Measurements from ENCODE around the gene METTL26. TPM values are rescaled to one million over a fixed set of nuclear protein-coding genes. Genes with fewer than 3 reads are reported as not detected.

The METTL26 gene
- total and polyA plus RNA-seq, 2 donors, result 26.7 to 135 TPM

DNA sequence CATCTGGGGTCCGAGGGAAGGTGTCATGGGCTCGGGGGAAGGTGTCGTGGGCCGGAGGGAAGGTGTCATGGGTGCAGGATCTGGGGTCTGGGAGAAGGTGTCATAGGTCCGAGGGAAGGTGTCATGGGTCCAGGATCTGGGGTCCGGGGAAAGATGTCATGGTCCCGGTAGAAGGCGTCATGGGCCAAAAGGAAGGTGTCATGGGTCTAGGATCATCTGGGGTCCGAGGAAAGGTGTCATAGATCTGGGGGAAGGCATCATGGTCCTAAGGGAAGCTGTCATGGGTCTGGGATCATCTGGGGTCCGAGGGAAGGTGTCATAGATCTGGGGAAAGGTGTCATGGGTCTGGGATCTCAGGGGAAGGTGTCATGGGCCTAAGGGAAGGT, 45.3 kb downstream of the METTL26 start:
- Histone ChIP-seq H3K27ac (ENCODE audit: low read depth) (no peak overlapping the region), H3K36me3 (ENCODE audit: insufficient read depth) (no peaks in the 10 kb centered on the region), H3K4me3 (ENCODE audit: low read depth, low read length) (peak overlapping the region; percentile 72), H3K4me1 (ENCODE audit: insufficient read depth) (no peaks in the 10 kb centered on the region)
- no peak for DNase-seq (ENCODE audit: extremely low spot score)
- WGBS, result 57% methylated on average over 10 of the region's 10 CpGs

DNA sequence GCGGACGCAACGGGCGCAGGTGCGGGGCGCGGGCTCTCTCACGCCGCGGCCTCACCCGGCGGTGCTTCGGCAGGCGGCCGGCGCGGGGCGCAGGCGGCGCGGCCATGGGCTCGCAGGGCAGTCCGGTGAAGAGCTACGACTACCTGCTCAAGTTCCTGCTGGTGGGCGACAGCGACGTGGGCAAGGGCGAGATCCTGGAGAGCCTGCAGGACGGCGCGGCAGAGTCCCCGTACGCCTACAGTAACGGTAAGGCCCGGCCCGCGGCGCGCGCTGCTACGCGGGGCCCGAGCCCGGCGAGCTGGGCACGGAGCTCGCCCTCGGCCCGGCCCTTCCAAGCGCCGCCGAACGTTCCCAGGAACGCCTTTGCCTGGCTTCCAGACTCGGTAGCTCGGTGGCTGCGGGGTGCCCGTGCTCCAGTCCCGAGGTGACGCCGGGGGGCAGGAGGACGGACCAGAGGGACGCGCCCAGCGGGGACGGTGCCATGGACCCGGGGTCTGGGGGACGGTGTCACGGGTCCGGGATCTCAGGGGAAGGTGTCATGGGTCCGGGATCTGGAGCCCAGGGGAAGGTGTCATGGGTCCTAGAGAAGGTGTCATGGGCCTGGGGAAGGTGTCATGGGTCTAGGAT, 45.8 kb downstream of the METTL26 start:
- Histone ChIP-seq H3K4me3 (ENCODE audit: low read depth, low read length) (peak overlapping the region; percentile 72), H3K4me1 (ENCODE audit: insufficient read depth) (no peaks in the 10 kb centered on the region), H3K36me3 (ENCODE audit: insufficient read depth) (no peaks in the 10 kb centered on the region), H3K27ac (ENCODE audit: low read depth) (peak overlapping the region; percentile 78)
- no peak for DNase-seq (ENCODE audit: extremely low spot score)
- under 1% methylated on average over 71 of the region's 71 CpGs for WGBS

DNA sequence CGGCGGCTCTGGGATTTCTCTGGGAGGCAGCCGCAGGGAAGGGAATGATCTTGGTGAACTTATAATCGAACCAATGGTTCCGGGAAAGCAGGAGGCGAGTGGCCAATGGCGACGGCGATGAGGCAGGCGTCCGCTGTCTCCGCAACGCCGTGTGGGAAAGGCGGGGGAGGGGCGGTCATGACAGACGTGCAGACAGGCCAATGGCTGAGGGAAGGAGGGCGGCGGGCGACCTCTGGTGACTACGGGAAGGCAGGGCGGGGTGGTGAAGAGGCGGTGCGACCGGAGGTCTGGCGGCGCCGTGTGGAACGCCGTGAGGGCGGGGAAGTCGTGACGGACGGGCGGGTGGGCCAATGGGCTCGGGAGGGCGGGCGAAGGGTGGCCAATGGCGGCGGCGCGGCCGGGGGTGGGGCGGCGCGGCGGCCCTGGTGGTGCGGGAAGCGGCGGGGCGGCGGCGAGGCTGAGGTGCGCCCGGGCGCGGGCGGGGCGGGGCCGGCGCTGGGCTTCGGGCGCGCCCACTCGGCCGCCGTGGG, 46.4 kb downstream of the METTL26 start, which contains the start of gene RAB40C:
RAB40C (plus strand) TSS at position 409 of the 530 bp plus-strand sequence. CDS start 226 bp downstream, outside the sequence.
- Histone ChIP-seq H3K27ac (ENCODE audit: low read depth) (peak within 1 kb of the TSS; percentile 92), H3K4me3 (ENCODE audit: low read depth, low read length) (peak within 1 kb of the TSS; percentile 72), H3K36me3 (ENCODE audit: insufficient read depth) (no peaks in the 10 kb centered on the region), H3K4me1 (ENCODE audit: insufficient read depth) (no peaks in the 10 kb centered on the region)
- DNase-seq (ENCODE audit: extremely low spot score), result peak; percentile 94
- 1% methylated on average over 65 of the region's 67 CpGs for WGBS

DNA sequence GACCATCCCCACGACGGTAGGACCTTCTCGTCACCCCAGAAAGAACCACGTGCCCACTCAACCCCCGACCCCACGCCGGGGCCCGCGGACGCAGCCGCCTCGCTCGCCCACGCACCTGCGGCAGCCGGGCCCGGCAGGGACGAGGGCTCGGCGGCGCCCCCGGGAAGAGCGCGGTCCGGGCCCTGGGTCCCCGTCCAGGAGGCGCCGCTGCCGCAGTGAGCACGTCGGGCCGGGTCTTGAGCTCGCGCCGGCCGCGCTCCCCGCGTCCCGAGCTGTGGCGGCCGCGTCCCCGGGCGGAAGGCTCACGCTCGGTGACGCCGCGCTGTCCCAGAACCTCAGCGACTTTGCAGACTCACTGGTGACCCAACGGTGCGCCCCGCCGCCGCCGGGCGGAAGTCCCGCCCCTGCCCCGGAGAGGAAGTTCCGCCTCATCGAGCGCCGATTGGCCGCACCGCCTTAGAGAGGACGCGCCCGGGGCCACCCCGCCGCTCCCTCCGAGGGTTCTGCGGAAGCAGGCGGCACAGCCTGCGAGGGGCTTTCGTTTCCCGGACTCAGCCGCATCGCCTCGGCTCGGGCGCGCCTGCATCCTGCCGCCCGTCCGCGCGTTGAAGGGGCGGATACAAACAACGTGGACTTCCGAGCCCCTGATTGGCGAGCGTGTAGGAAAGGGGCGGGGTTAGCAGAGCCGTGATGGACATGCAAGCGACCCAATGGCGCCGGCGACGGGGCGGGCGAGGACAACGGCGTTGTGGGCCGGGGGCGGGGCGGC, 47.0 kb downstream of the METTL26 start:
- peak overlapping the region; percentile 71 for H3K4me3 ChIP-seq (ENCODE audit: low read depth, low read length)
- WGBS, result under 1% methylated on average over 107 of the region's 107 CpGs
- H3K27ac ChIP-seq (ENCODE audit: low read depth), result peak overlapping the region; percentile 92
- H3K4me1 ChIP-seq (ENCODE audit: insufficient read depth), result no peaks in the 10 kb centered on the region
- H3K36me3 ChIP-seq (ENCODE audit: insufficient read depth), result no peaks in the 10 kb centered on the region
- peak; percentile 89 for DNase-seq (ENCODE audit: extremely low spot score)

DNA sequence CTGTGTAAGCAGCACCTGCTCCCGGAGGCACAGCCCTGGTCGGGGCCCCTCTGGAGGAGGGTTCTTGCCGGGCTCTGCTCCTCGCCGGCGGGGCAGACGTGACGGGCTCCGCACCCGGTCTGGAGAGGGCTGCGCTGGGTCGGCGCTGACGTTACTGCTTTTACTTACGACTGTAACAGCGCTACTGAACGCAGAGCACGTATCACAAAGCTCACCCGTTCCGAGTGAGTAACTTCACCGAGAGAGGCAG, 47.5 kb downstream of the METTL26 start:
- Histone ChIP-seq H3K27ac (ENCODE audit: low read depth) (peak overlapping the region; percentile 90), H3K4me1 (ENCODE audit: insufficient read depth) (no peaks in the 10 kb centered on the region), H3K36me3 (ENCODE audit: insufficient read depth) (no peaks in the 10 kb centered on the region), H3K4me3 (ENCODE audit: low read depth, low read length) (peak overlapping the region; percentile 71)
- no peak for DNase-seq (ENCODE audit: extremely low spot score)
- WGBS, result 0% methylated on average over 21 of the region's 21 CpGs

DNA sequence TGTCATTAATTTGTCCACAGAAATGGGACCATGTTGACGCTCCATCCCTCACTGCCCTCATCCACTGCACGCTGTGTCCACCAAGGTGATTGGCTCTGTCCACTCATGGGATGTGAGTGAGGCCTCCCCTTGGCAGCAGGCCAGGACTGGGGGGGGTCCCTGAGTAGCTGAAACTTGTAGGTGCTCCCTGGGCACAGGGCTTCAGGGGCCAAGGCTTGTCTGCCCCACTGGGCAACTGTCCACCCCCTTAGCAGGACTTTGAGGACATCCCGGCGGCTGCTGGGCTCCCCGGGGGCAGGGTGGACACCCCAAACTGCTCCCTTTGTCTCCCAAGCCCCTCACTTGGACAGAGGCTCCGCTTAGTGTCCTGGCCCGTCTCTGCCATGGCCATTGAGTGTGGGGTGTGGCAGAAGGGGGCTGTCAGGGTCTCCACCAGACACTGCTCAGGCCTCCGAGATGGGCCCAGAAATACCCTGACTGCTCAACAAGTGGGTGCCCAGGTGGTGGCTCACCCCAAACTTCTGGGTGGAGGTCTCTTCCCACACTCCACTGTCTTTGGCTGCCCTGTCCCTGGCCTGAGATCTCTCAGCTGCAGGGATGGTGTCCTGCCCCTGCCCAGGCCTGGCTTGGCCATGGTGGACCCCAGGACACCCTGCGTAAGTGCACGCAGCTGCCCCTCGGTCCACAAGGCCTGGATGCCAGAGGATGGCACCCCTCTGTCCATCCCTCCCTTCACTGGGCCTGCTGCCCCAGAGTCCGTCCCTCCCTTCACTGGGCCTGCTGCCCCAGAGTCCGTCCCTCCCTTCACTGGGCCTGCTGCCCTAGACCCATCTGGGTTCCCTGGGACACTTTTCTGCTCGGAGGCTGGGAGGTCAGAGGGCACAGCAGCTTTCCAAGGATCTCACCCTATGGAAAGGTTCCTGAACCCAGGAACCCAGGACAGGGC, 49.2 kb downstream of the METTL26 start:
- Histone ChIP-seq H3K36me3 (ENCODE audit: insufficient read depth) (no peaks in the 10 kb centered on the region), H3K4me3 (ENCODE audit: low read depth, low read length) (no peak overlapping the region), H3K4me1 (ENCODE audit: insufficient read depth) (no peaks in the 10 kb centered on the region), H3K27ac (ENCODE audit: low read depth) (no peak overlapping the region)
- 69% methylated on average over 14 of the region's 14 CpGs for WGBS
- no peak for DNase-seq (ENCODE audit: extremely low spot score)

DNA sequence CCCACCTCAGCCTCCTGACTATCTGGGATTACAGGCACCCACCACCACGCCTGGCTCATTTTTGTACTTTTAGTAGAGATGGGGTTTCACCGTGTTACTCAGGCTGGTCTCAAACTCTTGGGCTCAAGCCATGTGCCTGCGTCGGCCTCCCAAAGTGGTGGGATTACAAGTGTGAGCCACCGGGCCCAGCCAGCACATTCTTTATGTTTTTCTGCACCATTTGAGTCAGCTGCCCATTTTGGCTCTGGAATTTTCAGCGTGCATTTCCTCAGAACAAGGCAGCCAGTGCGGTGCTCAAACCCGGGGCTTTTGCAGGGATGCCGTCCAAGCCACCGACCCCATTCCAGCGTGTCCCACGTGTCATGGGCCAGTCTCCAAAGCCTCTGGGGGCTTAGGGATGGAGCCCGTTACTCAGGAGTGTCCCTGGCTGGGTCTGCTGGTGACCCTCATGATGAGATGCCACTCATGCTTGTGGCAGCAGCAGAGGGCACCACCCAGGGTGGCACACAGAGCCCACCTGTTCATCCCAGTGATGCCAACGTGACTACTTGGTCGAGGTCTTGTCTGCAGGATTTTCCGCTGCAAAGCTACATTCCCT, 50.0 kb downstream of the METTL26 start:
- no peak for DNase-seq (ENCODE audit: extremely low spot score)
- Histone ChIP-seq H3K27ac (ENCODE audit: low read depth) (no peak overlapping the region), H3K36me3 (ENCODE audit: insufficient read depth) (no peaks in the 10 kb centered on the region), H3K4me1 (ENCODE audit: insufficient read depth) (no peaks in the 10 kb centered on the region), H3K4me3 (ENCODE audit: low read depth, low read length) (no peak overlapping the region)
- WGBS, result 36% methylated on average over 16 of the region's 16 CpGs

DNA sequence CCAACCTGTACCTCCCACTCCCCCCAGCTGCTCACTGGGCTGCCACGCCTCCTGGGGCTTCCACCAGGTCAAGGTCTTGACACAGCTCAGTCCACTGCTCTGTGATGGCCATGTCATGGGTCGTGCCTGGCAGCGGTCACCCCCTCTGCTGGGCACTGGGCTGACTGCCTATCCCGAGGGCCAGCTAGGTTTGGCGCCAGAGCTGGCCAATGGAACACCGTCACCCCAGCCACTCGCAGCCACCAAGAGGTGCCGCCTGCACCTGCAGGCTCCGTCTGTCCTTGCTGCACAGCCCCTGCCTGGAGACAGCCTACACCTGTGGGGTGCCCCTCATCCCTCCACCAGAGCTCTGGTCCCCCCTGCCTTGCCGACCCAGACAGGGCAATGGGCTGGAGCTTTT, 50.8 kb downstream of the METTL26 start:
- WGBS, result 24% methylated on average over 10 of the region's 10 CpGs
- Histone ChIP-seq H3K36me3 (ENCODE audit: insufficient read depth) (no peaks in the 10 kb centered on the region), H3K27ac (ENCODE audit: low read depth) (no peak overlapping the region), H3K4me3 (ENCODE audit: low read depth, low read length) (no peak overlapping the region), H3K4me1 (ENCODE audit: insufficient read depth) (no peaks in the 10 kb centered on the region)
- no peak for DNase-seq (ENCODE audit: extremely low spot score)

Other genes with a start within 250 kb of the METTL26 start
- gene NME4, start 239.1 kb downstream of the METTL26 start, total RNA-seq, result 29.0 TPM
- 246 TPM for gene NME4, start 239.1 kb downstream of the METTL26 start, polyA plus RNA-seq
- 5.3 TPM for gene DECR2, start 234.4 kb downstream of the METTL26 start, total RNA-seq
- gene DECR2, start 234.4 kb downstream of the METTL26 start, polyA plus RNA-seq, result 20.6 TPM
- gene RAB11FIP3, start 210.7 kb downstream of the METTL26 start, total RNA-seq, result 16.8 TPM
- 57.0 TPM for gene RAB11FIP3, start 210.7 kb downstream of the METTL26 start, polyA plus RNA-seq
- 12.7 TPM for gene CAPN15, start 108.6 kb downstream of the METTL26 start, total RNA-seq
- 30.3 TPM for gene CAPN15, start 108.6 kb downstream of the METTL26 start, polyA plus RNA-seq
- gene PRR35, start 75.9 kb downstream of the METTL26 start, total RNA-seq, result not detected
- gene PRR35, start 75.9 kb downstream of the METTL26 start, polyA plus RNA-seq, result not detected
- gene NHLRC4, start 69.3 kb downstream of the METTL26 start, total RNA-seq, result 1.0 TPM
- 1.8 TPM for gene NHLRC4, start 69.3 kb downstream of the METTL26 start, polyA plus RNA-seq
- gene PIGQ, start 66.3 kb downstream of the METTL26 start, total RNA-seq, result 11.8 TPM
- 39.0 TPM for gene PIGQ, start 66.3 kb downstream of the METTL26 start, polyA plus RNA-seq
- gene RAB40C, start 46.2 kb downstream of the METTL26 start, total RNA-seq, result 6.9 TPM
- gene RAB40C, start 46.2 kb downstream of the METTL26 start, polyA plus RNA-seq, result 30.9 TPM
- 0.37 TPM for gene WFIKKN1, start 5.3 kb downstream of the METTL26 start, total RNA-seq
- 0.30 TPM for gene WFIKKN1, start 5.3 kb downstream of the METTL26 start, polyA plus RNA-seq
- 5.1 TPM for gene MCRIP2, start 5.5 kb upstream of the METTL26 start, total RNA-seq
- gene MCRIP2, start 5.5 kb upstream of the METTL26 start, polyA plus RNA-seq, result 42.6 TPM
- 15.8 TPM for gene WDR90, start 13.1 kb upstream of the METTL26 start, total RNA-seq
- gene WDR90, start 13.1 kb upstream of the METTL26 start, polyA plus RNA-seq, result 21.9 TPM
- 26.0 TPM for gene RHOT2, start 31.8 kb upstream of the METTL26 start, total RNA-seq
- gene RHOT2, start 31.8 kb upstream of the METTL26 start, polyA plus RNA-seq, result 103 TPM
- gene RHBDL1, start 39.4 kb upstream of the METTL26 start, total RNA-seq, result 0.95 TPM
- gene RHBDL1, start 39.4 kb upstream of the METTL26 start, polyA plus RNA-seq, result 1.3 TPM
- 29.4 TPM for gene STUB1, start 44.1 kb upstream of the METTL26 start, total RNA-seq
- 132 TPM for gene STUB1, start 44.1 kb upstream of the METTL26 start, polyA plus RNA-seq
- 28.3 TPM for gene JMJD8, start 48.0 kb upstream of the METTL26 start, total RNA-seq
- 91.4 TPM for gene JMJD8, start 48.0 kb upstream of the METTL26 start, polyA plus RNA-seq
- 2.7 TPM for gene WDR24, start 54.1 kb upstream of the METTL26 start, total RNA-seq
- 12.9 TPM for gene WDR24, start 54.1 kb upstream of the METTL26 start, polyA plus RNA-seq
- gene FBXL16, start 69.5 kb upstream of the METTL26 start, total RNA-seq, result 0.26 TPM
- gene FBXL16, start 69.5 kb upstream of the METTL26 start, polyA plus RNA-seq, result 0.68 TPM
- gene METRN, start 78.8 kb upstream of the METTL26 start, total RNA-seq, result 14.5 TPM
- gene METRN, start 78.8 kb upstream of the METTL26 start, polyA plus RNA-seq, result 42.9 TPM
- 7.9 TPM for gene ANTKMT, start 84.8 kb upstream of the METTL26 start, total RNA-seq
- 29.3 TPM for gene ANTKMT, start 84.8 kb upstream of the METTL26 start, polyA plus RNA-seq
- gene CCDC78, start 90.1 kb upstream of the METTL26 start, total RNA-seq, result 0.74 TPM
- 0.49 TPM for gene CCDC78, start 90.1 kb upstream of the METTL26 start, polyA plus RNA-seq
- gene HAGHL, start 90.8 kb upstream of the METTL26 start, total RNA-seq, result 1.1 TPM
- 3.5 TPM for gene HAGHL, start 90.8 kb upstream of the METTL26 start, polyA plus RNA-seq
- 33.4 TPM for gene CIAO3, start 104.7 kb upstream of the METTL26 start, total RNA-seq
- 26.6 TPM for gene CIAO3, start 104.7 kb upstream of the METTL26 start, polyA plus RNA-seq
- 0.74 TPM for gene MSLN, start 124.4 kb upstream of the METTL26 start, total RNA-seq
- 0.41 TPM for gene MSLN, start 124.4 kb upstream of the METTL26 start, polyA plus RNA-seq
- gene RPUSD1, start 152.1 kb upstream of the METTL26 start, total RNA-seq, result 8.1 TPM
- gene RPUSD1, start 152.1 kb upstream of the METTL26 start, polyA plus RNA-seq, result 21.6 TPM
- 8.6 TPM for gene CHTF18, start 152.3 kb upstream of the METTL26 start, total RNA-seq
- 16.7 TPM for gene CHTF18, start 152.3 kb upstream of the METTL26 start, polyA plus RNA-seq
- gene GNG13, start 164.4 kb upstream of the METTL26 start, total RNA-seq, result not detected
- gene GNG13, start 164.4 kb upstream of the METTL26 start, polyA plus RNA-seq, result not detected

All from urinary bladder (tissue), 4 donors.